Lung (tissue), 12 donors: ENCODE data around the gene RPTN. TPM values are rescaled to one million over a fixed set of nuclear protein-coding genes. Genes with fewer than 3 reads are reported as not detected.

Source experiments
- ATAC-seq: fragments of 200-7000 bp; cut with Tn5 transposase; one replicate; pipeline ENCODE4 v1.9.1; 2020; ENCODE audit warnings: moderate number of reproducible peaks; ENCODE audit not compliant: insufficient read depth, low FRiP score
- DNase-seq, 3 donors: peaks; one replicate each; pipeline ENCODE4 v3.0.0-alpha.2; 2013 to 2017
- H3K27ac ChIP-seq, 2 donors: one replicate each; pipeline ENCODE4 v1.5.1; 2013; ENCODE audit warnings: mild to moderate bottlenecking in 2 of 2, moderate library complexity in 2 of 2, control low read depth in 1 of 2, inconsistent platforms in 1 of 2, low read depth in 1 of 2, low read length in 1 of 2
- H3K27me3 ChIP-seq, 3 donors: one replicate each; pipeline ENCODE4 v1.5.1; 2013; ENCODE audit warnings: low read length in 2 of 3; ENCODE audit not compliant: control insufficient read depth in 3 of 3, insufficient read depth in 3 of 3
- H3K36me3 ChIP-seq, 4 donors: one replicate each; pipeline ENCODE4 v1.5.1; 2013; ENCODE audit warnings: low read length in 4 of 4, mild to moderate bottlenecking in 1 of 4, moderate library complexity in 1 of 4; ENCODE audit not compliant: control insufficient read depth in 4 of 4, insufficient read depth in 4 of 4
- H3K4me1 ChIP-seq, 5 donors: one replicate each; pipeline ENCODE4 v1.5.1; 2013; ENCODE audit warnings: low read length in 5 of 5, mild to moderate bottlenecking in 2 of 5, moderate library complexity in 1 of 5; ENCODE audit not compliant: control insufficient read depth in 5 of 5, insufficient read depth in 5 of 5
- H3K4me3 ChIP-seq: one replicate; pipeline ENCODE4 v1.5.1; 2013; ENCODE audit warnings: mild to moderate bottlenecking, control low read depth, moderate library complexity
- H3K9ac ChIP-seq, 2 donors: one replicate each; pipeline ENCODE4 v1.5.1; 2013; ENCODE audit warnings: low read length in 2 of 2, control low read depth in 1 of 2; ENCODE audit not compliant: insufficient read depth in 1 of 2
- H3K9me3 ChIP-seq, 4 donors: one replicate each; pipeline ENCODE4 v1.5.1; 2013; ENCODE audit warnings: low read length in 3 of 4, mild to moderate bottlenecking in 1 of 4, moderate library complexity in 1 of 4; ENCODE audit not compliant: control insufficient read depth in 4 of 4, insufficient read depth in 3 of 4
- WGBS, 2 donors: extraction: QIAGEN DNeasy Blood & Tissue Kit; methylation state at CpG; one replicate each; pipeline ENCODE4 v1.1.7; 2013; 5-methylcytosine and 5-hydroxymethylcytosine counted together
- polyA plus RNA-seq, 2 donors: library from polyadenylated mRNA; stranded (reverse); fragments of 200-250 nt; gene quantifications; one replicate each; pipeline ENCODE4 v1.2.1, GENCODE V29; 2013
- total RNA-seq, 2 donors: library from RNA; depleted of rRNA in 1 of 2; stranded (reverse); fragments of >200 nt in 1 of 2; gene quantifications; one replicate each; pipeline ENCODE4 v1.2.1, GENCODE V29; 2014 to 2021
- TF ChIP-seq, protein P1 (sequence below): IDR thresholded peaks from 2 replicates; pipeline ENCODE4 v1.5.1; 2012; ENCODE audit warnings: mild to moderate bottlenecking; ENCODE audit errors: control extremely low read depth, extremely low read depth
- donor health status: control.
- donor health status: control.
- donor health status: Bipolar disorder and iron deficiency.
- donor health status: healthy.
- donor health status: DM: yes; HTN: yes; CAD: no.

Gene RPTN
- total and polyA plus RNA-seq, 4 donors, result not detected

GRCh38 chr1:152137215-152137614 is 21.8 kb downstream of the RPTN start:
- TF ChIP-seq, protein P1, sequence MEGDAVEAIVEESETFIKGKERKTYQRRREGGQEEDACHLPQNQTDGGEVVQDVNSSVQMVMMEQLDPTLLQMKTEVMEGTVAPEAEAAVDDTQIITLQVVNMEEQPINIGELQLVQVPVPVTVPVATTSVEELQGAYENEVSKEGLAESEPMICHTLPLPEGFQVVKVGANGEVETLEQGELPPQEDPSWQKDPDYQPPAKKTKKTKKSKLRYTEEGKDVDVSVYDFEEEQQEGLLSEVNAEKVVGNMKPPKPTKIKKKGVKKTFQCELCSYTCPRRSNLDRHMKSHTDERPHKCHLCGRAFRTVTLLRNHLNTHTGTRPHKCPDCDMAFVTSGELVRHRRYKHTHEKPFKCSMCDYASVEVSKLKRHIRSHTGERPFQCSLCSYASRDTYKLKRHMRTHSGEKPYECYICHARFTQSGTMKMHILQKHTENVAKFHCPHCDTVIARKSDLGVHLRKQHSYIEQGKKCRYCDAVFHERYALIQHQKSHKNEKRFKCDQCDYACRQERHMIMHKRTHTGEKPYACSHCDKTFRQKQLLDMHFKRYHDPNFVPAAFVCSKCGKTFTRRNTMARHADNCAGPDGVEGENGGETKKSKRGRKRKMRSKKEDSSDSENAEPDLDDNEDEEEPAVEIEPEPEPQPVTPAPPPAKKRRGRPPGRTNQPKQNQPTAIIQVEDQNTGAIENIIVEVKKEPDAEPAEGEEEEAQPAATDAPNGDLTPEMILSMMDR, result no peak
- DNase-seq, result no peak
- no peak for ATAC-seq

DNA sequence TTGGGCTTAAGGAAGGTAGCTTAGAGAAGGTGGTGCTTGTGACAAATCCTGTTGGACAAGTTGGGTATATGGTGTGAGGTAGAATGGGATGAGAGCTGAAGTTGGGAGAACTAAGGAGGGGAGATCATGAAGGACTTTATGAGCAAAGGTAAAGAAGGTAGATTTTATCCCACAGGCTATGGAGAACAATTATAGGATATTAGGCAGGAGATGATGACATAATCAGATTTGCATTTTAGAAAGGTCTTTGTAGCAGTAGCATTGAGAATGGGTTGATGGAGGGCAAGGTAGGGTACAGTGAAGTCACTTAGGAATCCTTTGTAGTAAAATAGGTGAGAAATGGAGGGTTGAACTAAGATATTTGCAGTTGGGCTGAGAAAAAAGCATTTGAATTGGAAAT is 28.8 kb downstream of the RPTN start:
- Histone ChIP-seq H3K27me3 (peaks cover 0 to 28% (median 0%) of the 10 kb centered on the region in 3 donors), H3K9me3 (peaks cover 0 to 10% (median 5%) of the 10 kb centered on the region in 4 donors), H3K36me3 (no peaks in the 10 kb centered on the region), H3K4me1 (no peaks in the 10 kb centered on the region), H3K4me3 (no peak overlapping the region), H3K9ac (no peak overlapping the region), H3K27ac (no peak overlapping the region)
- ATAC-seq, result no peak
- TF ChIP-seq, protein P1, result no peak
- no peak for DNase-seq

More at GRCh38 chr1:152137215-152137614, 21.8 kb downstream of the RPTN start:
- Histone ChIP-seq H3K27ac (no peak overlapping the region), H3K36me3 (no peaks in the 10 kb centered on the region), H3K9ac (no peak overlapping the region), H3K27me3 (peaks cover 0 to 2% (median 0%) of the 10 kb centered on the region in 3 donors), H3K9me3 (peaks cover 0 to 5% (median 4%) of the 10 kb centered on the region in 4 donors), H3K4me1 (no peaks in the 10 kb centered on the region), H3K4me3 (no peak overlapping the region)

GRCh38 chr1:152127673-152128072 is 31.4 kb downstream of the RPTN start:
- no peak overlapping the region for H3K27ac ChIP-seq
- TF ChIP-seq, protein P1, result no peak
- ATAC-seq, result no peak

DNA sequence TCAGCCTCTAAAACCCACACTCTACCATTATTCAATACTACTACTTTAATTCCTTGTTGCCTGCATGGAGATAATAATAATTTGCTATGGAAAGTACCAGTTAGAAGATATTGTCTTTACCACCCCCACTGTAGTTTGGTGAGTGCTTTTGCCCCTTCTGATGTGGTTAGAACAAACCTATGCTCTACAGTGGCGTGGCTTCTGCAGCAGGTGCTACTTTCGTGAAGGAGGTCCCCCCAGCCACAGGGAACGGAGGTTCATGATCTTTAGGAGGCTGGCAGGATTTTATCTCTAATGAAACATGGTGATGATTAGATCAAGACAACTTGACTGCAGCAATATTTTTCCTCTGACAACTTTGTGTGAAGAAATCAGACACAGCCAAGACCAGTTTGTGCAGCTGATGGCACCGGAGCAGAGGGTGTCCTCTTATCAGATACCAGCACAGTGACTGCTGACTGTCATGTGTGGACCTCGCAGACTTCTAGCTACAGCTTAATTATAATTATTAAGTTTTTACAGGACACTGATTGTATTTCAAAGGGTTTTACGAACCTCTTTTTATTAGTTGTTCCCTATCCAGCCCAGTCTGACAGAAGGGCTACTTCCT is 33.1 kb downstream of the RPTN start:
- DNase-seq, result no peak
- WGBS, 2 donors, result 74 to 85% methylated on average over 6 of the region's 6 CpGs
- TF ChIP-seq, protein P1, result no peak
- Histone ChIP-seq H3K27me3 (peaks cover 0 to 37% (median 0%) of the 10 kb centered on the region in 3 donors), H3K4me1 (no peaks in the 10 kb centered on the region), H3K9ac (no peak overlapping the region), H3K36me3 (no peaks in the 10 kb centered on the region), H3K4me3 (no peak overlapping the region), H3K27ac (no peak overlapping the region), H3K9me3 (peaks cover 0 to 2% (median 0%) of the 10 kb centered on the region in 4 donors)
- no peak for ATAC-seq

More at GRCh38 chr1:152127673-152128072, 31.4 kb downstream of the RPTN start:
- Histone ChIP-seq H3K27me3 (peaks cover 0 to 27% (median 0%) of the 10 kb centered on the region in 3 donors), H3K9me3 (peaks cover 0 to 7% (median 3%) of the 10 kb centered on the region in 4 donors), H3K9ac (no peak overlapping the region), H3K36me3 (no peaks in the 10 kb centered on the region), H3K4me1 (no peaks in the 10 kb centered on the region), H3K4me3 (no peak overlapping the region)
- DNase-seq, result no peak
